HepG2 (cell line): Measurements from ENCODE around the gene MTA2. TPM values are rescaled to one million over a fixed set of nuclear protein-coding genes. Genes with fewer than 3 reads are reported as not detected.

ENCODE experiments used
- ATF7-NPFF ChIP-seq: sonication (generic); formaldehyde crosslinking; IDR thresholded peaks from 2 replicates; pipeline ENCODE4 v1.8.1; 2023; ENCODE audit warnings: mild to moderate bottlenecking, low read depth, missing genetic modification reagents, moderate library complexity
- CEBPZ ChIP-seq: IDR thresholded peaks from 2 replicates; pipeline ENCODE4 v1.6.1; 2012; ENCODE audit warnings: low read length, improper control_type of control experiment
- GTF2F1 ChIP-seq: fragments of 150-350 bp; IDR thresholded peaks from 2 replicates; pipeline ENCODE4 v1.6.1; 2014; ENCODE audit warnings: low read length
- HNRNPLL ChIP-seq: fragments of 200-400 bp; formaldehyde crosslinking; IDR thresholded peaks from 2 replicates; pipeline ENCODE4 v1.6.1; 2017; ENCODE audit warnings: mild to moderate bottlenecking, low read depth, low read length; ENCODE audit not compliant: poor library complexity, severe bottlenecking
- KDM5B ChIP-seq: sonication (generic); formaldehyde crosslinking; IDR thresholded peaks from 2 replicates; pipeline ENCODE4 v1.4.0; 2020; ENCODE audit warnings: missing genetic modification reagents, mild to moderate bottlenecking, borderline replicate concordance
- KLF11 ChIP-seq: IDR thresholded peaks from 2 replicates; pipeline ENCODE4 v1.6.1; 2016; ENCODE audit warnings: missing compliant biosample characterization
- NPAS2 ChIP-seq: sonication (generic); formaldehyde crosslinking; IDR thresholded peaks from 2 replicates; pipeline ENCODE4 v1.8.0; 2022; ENCODE audit warnings: mild to moderate bottlenecking, missing genetic modification reagents, borderline replicate concordance
- ZNF235 ChIP-seq: sonication (generic); formaldehyde crosslinking; IDR thresholded peaks from 2 replicates; pipeline ENCODE4 v1.8.1; 2023; ENCODE audit warnings: mild to moderate bottlenecking, missing genetic modification reagents, borderline replicate concordance
- ZNF354B ChIP-seq: sonication (generic); formaldehyde crosslinking; IDR thresholded peaks from 2 replicates; pipeline ENCODE4 v1.8.0; 2022; ENCODE audit warnings: mild to moderate bottlenecking, missing genetic modification reagents
- ZNF441 ChIP-seq: sonication (generic); formaldehyde crosslinking; IDR thresholded peaks from 2 replicates; pipeline ENCODE4 v1.7.0; 2021; ENCODE audit warnings: missing genetic modification reagents, borderline replicate concordance
- polyA plus RNA-seq, 8 experiments: library from polyadenylated mRNA; depleted of rRNA in 3 of 8; stranded (reverse) in 7 of 8; unstranded in 1 of 8; fragments of >200 nt; fragmentation: Illumina TruSeq in 4 of 8; extraction: Trizol in 4 of 8; gene quantifications; 2 replicates each; pipeline versions ENCODE4 v1.2.1 to v1.2.3, GENCODE V29; 2011 to 2016; ENCODE audit warnings: low read depth in 4 of 8, missing spikeins in 1 of 8, mixed read lengths in 1 of 8; ENCODE audit not compliant: insufficient read depth in 1 of 8
- total RNA-seq, 5 experiments: library from RNA; depleted of rRNA; stranded (reverse); fragments of >200 nt; fragmentation: Illumina TruSeq; extraction: Trizol; gene quantifications; 2 replicates each; pipeline ENCODE4 v1.2.3, GENCODE V29; 2016; ENCODE audit warnings: low read depth in 1 of 5
- TF ChIP-seq, protein P1 (sequence below): sonication (generic); formaldehyde crosslinking; IDR thresholded peaks from 2 replicates; pipeline ENCODE4 v1.5.1; 2020; ENCODE audit warnings: missing genetic modification reagents, mild to moderate bottlenecking, borderline replicate concordance
- TF ChIP-seq, protein P2 (sequence below): sonication (generic); formaldehyde crosslinking; IDR thresholded peaks from 2 replicates; pipeline ENCODE4 v1.8.1; 2023; ENCODE audit warnings: mild to moderate bottlenecking, inconsistent platforms, moderate library complexity, missing genetic modification reagents, borderline replicate concordance
- TF ChIP-seq, protein P3 (sequence below): sonication (generic); formaldehyde crosslinking; IDR thresholded peaks from 2 replicates; pipeline ENCODE4 v1.4.0; 2020; ENCODE audit warnings: missing genetic modification reagents, mild to moderate bottlenecking, borderline replicate concordance
- TF ChIP-seq, protein P4 (sequence below): sonication (generic); formaldehyde crosslinking; IDR thresholded peaks from 2 replicates; pipeline ENCODE4 v1.5.0; 2020; ENCODE audit warnings: missing genetic modification reagents

MTA2 gene
- total and polyA plus RNA-seq, 2 of the 13 experiments (the other 11 are each of a cell fraction or from before 2014, with no cell fraction given) = 14.0 to 70.0 TPM

DNA sequence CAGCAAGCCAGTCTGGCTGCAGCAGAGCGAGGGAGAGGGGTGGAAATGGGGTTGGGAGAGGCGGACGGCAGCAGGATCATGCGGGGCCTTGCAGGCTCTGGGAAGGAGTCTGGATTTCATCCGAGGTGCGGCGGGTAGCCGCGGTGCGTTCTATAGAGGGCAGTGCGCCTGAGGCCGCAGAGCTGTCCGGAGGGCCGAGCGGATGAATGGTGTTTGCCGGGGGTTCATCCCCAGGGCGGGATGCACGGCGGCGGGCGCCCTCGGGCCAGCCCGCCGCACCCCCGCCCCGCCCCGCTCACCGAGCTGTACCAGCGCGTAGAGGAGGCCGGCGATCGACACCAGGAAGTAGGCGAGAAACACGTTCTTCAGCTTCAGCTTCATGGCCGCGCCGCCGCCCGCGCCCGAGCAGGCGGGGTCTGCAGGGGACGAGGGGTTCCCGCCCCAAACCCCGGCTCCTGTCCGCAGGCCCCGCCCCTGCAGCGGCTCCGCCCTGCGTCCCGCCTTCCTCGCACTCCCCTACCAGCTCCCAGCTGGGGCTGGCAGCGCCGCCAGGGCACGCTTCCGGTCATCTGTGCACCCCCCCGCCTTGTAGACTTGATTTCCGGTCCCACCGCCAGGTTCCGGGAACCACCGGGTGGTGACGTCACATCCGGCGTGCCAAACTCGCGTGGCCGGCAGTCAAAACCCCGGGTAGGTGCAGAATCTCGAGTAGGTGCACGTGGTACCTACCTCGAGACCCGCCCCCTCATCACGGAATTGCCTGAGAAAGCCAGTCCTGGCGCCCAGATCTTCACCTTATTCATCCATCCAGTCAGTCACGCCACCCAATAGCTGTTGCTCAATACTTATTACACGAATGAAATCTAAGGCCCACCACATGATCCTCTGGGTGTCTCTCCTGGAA lies 20.2 kb upstream of the MTA2 start, which contains the start of gene B3GAT3 (continued):
- TF ChIP-seq ZNF441 (CRISPR knock-in tag) (no peak; the same call in 1 of the 2 replicates), ZNF354B (CRISPR knock-in tag) (no peak), GTF2F1 (no peak), CEBPZ (no peak), HNRNPLL (peak; percentile 71), ATF7-NPFF (CRISPR knock-in tag) (no peak), KDM5B (CRISPR knock-in tag) (peak; percentile 91; the same call in 1 of the 2 replicates), ZNF235 (CRISPR knock-in tag) (no peak), KLF11 (0 out of 2 replicates have a peak, but pooled peaks have one; percentile 77), NPAS2 (CRISPR knock-in tag) (no peak)
- TF ChIP-seq, protein P1, sequence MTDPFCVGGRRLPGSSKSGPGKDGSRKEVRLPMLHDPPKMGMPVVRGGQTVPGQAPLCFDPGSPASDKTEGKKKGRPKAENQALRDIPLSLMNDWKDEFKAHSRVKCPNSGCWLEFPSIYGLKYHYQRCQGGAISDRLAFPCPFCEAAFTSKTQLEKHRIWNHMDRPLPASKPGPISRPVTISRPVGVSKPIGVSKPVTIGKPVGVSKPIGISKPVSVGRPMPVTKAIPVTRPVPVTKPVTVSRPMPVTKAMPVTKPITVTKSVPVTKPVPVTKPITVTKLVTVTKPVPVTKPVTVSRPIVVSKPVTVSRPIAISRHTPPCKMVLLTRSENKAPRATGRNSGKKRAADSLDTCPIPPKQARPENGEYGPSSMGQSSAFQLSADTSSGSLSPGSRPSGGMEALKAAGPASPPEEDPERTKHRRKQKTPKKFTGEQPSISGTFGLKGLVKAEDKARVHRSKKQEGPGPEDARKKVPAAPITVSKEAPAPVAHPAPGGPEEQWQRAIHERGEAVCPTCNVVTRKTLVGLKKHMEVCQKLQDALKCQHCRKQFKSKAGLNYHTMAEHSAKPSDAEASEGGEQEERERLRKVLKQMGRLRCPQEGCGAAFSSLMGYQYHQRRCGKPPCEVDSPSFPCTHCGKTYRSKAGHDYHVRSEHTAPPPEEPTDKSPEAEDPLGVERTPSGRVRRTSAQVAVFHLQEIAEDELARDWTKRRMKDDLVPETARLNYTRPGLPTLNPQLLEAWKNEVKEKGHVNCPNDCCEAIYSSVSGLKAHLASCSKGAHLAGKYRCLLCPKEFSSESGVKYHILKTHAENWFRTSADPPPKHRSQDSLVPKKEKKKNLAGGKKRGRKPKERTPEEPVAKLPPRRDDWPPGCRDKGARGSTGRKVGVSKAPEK (CRISPR knock-in tag) = no peak
- TF ChIP-seq, protein P2, sequence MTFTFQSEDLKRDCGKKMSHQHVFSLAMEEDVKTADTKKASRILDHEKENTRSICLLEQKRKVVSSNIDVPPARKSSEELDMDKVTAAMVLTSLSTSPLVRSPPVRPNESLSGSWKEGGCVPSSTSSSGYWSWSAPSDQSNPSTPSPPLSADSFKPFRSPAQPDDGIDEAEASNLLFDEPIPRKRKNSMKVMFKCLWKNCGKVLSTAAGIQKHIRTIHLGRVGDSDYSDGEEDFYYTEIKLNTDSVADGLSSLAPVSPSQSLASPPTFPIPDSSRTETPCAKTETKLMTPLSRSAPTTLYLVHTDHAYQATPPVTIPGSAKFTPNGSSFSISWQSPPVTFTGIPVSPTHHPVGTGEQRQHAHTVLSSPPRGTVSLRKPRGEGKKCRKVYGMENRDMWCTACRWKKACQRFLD = 0 out of 2 replicates have a peak, but pooled peaks have one; percentile 68
- TF ChIP-seq, protein P3, sequence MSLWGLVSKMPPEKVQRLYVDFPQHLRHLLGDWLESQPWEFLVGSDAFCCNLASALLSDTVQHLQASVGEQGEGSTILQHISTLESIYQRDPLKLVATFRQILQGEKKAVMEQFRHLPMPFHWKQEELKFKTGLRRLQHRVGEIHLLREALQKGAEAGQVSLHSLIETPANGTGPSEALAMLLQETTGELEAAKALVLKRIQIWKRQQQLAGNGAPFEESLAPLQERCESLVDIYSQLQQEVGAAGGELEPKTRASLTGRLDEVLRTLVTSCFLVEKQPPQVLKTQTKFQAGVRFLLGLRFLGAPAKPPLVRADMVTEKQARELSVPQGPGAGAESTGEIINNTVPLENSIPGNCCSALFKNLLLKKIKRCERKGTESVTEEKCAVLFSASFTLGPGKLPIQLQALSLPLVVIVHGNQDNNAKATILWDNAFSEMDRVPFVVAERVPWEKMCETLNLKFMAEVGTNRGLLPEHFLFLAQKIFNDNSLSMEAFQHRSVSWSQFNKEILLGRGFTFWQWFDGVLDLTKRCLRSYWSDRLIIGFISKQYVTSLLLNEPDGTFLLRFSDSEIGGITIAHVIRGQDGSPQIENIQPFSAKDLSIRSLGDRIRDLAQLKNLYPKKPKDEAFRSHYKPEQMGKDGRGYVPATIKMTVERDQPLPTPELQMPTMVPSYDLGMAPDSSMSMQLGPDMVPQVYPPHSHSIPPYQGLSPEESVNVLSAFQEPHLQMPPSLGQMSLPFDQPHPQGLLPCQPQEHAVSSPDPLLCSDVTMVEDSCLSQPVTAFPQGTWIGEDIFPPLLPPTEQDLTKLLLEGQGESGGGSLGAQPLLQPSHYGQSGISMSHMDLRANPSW (CRISPR knock-in tag) = peak; percentile 78
- TF ChIP-seq, protein P4, sequence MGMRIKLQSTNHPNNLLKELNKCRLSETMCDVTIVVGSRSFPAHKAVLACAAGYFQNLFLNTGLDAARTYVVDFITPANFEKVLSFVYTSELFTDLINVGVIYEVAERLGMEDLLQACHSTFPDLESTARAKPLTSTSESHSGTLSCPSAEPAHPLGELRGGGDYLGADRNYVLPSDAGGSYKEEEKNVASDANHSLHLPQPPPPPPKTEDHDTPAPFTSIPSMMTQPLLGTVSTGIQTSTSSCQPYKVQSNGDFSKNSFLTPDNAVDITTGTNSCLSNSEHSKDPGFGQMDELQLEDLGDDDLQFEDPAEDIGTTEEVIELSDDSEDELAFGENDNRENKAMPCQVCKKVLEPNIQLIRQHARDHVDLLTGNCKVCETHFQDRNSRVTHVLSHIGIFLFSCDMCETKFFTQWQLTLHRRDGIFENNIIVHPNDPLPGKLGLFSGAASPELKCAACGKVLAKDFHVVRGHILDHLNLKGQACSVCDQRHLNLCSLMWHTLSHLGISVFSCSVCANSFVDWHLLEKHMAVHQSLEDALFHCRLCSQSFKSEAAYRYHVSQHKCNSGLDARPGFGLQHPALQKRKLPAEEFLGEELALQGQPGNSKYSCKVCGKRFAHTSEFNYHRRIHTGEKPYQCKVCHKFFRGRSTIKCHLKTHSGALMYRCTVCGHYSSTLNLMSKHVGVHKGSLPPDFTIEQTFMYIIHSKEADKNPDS (CRISPR knock-in tag) = peak; percentile 37; the same call in 1 of the 2 replicates
